Testis (tissue), 3 donors: ENCODE data around the gene NET1. TPM values are rescaled to one million over a fixed set of nuclear protein-coding genes. Genes with fewer than 3 reads are reported as not detected.

Experiments used
- DNase-seq: peaks from one replicate; pipeline ENCODE4 v3.0.0-alpha.2; 2019
- H3K27ac ChIP-seq, 2 donors: fragments of 200-600 bp; sonication (generic); one replicate each; pipeline ENCODE4 v1.5.1; 2019
- H3K27me3 ChIP-seq: fragments of 200-600 bp; sonication (generic); one replicate; pipeline ENCODE4 v1.5.1; 2019
- H3K36me3 ChIP-seq: fragments of 200-600 bp; sonication (generic); one replicate; pipeline ENCODE4 v1.5.1; 2017; ENCODE audit warnings: low read depth; ENCODE audit errors: missing control alignments
- H3K4me1 ChIP-seq: fragments of 200-600 bp; sonication (generic); one replicate; pipeline ENCODE4 v1.5.1; 2019
- H3K4me3 ChIP-seq, 2 donors: fragments of 200-600 bp; sonication (generic); one replicate each; pipeline ENCODE4 v1.5.1; 2017 to 2019
- H3K9me3 ChIP-seq: fragments of 200-600 bp; sonication (generic); one replicate; pipeline ENCODE4 v1.5.1; 2017
- CTCF ChIP-seq, 3 experiments: fragments of 450-650 bp in 2 of 3; fragments of 200-600 bp in 1 of 3; sonication (generic) in 1 of 3; IDR thresholded peaks; one replicate each; pipeline ENCODE4 v1.5.1; 2016 to 2019; ENCODE audit warnings: antibody characterized with exemption in 3 of 3, mild to moderate bottlenecking in 2 of 3, moderate library complexity in 1 of 3
- POLR2A ChIP-seq: fragments of 450-650 bp; IDR thresholded peaks from one replicate; pipeline ENCODE4 v1.6.1; 2017; ENCODE audit warnings: antibody characterized with exemption, mild to moderate bottlenecking, moderate library complexity
- WGBS, 2 donors: methylation state at CpG; one replicate each; pipeline ENCODE4 v1.1.5; 2018; 5-methylcytosine and 5-hydroxymethylcytosine counted together
- intact Hi-C: fragments of 100-400 bp; cut with DNase I; formaldehyde crosslinking; loops from one replicate; pipeline ENCODE4 v1.15.1; 2023; ENCODE audit warnings: low total_unique reads
- polyA plus RNA-seq: library from polyadenylated mRNA; stranded (reverse); fragments of 350-450 nt; fragmentation: Illumina TruSeq; extraction: RNeasy Lipid Tissue Mini Kit (QIAGEN cat#74804); gene quantifications from one replicate; pipeline ENCODE4 v1.2.3, GENCODE V29; 2014; ENCODE audit warnings: low read depth, low replicate concordance; ENCODE audit not compliant: insufficient read depth
- total RNA-seq, 2 donors: library from RNA; depleted of rRNA; stranded (reverse); fragments of >200 nt; gene quantifications; one replicate each; pipeline ENCODE4 v1.2.3, GENCODE V29; 2016

Gene NET1
- total and polyA plus RNA-seq, 3 donors from 2014 or later: 29.7 to 40.7 (median 39.9) TPM

DNA sequence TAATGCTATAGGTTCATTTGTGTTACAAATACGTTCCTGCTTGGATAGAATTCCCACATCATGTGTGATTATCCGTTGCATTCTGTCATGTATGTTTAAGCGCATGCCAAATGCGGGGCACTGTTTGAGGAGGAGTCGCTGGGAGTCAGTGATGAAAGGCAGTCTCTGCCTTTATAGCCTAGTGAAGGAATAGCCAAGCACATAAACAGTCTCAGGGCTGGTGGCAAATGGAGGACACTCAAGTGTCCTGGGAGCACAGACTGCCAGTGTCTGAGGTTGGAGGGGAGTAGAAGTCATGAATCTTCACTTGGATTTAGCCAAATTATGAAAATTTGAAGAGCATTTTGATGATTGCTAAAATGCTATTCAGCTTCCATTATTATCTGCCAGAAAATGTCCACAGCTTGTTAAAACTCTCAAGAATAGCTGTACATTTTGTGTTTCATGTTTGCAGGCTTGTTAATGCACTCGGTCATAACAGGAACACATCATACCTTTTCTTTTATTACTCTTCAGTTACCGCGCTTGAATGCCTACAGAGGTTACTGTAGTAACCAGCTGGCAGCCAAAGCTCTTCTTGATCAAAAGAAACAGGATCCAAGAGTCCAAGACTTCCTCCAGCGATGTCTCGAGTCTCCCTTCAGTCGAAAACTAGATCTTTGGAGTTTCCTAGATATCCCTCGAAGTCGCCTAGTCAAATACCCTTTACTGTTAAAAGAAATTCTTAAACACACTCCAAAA lies 41.6 kb downstream of the NET1 start:
- 88 to 94% methylated on average over 13 of the region's 13 CpGs for WGBS, 2 donors
- DNase-seq: no peak
- no peaks in the 10 kb centered on the region for H3K36me3 ChIP-seq
- H3K4me3 ChIP-seq: no peak overlapping the region
- no peaks in the 10 kb centered on the region for H3K9me3 ChIP-seq
- intact Hi-C loops: no loop called here
- no peak overlapping the region for H3K27ac ChIP-seq
- no peak for TF ChIP-seq POLR2A
- TF ChIP-seq CTCF (IDR thresholded peaks at IDR 0.05): no peak
- H3K4me1 ChIP-seq: peaks cover 5% of the 10 kb centered on the region
- H3K27me3 ChIP-seq: no peaks in the 10 kb centered on the region

GRCh38 chr10:5456563-5456962 lies 44.2 kb downstream of the NET1 start:
- Histone ChIP-seq H3K9me3 (no peaks in the 10 kb centered on the region), H3K27me3 (no peaks in the 10 kb centered on the region), H3K4me1 (no peaks in the 10 kb centered on the region), H3K36me3 (no peaks in the 10 kb centered on the region), H3K27ac (no peak overlapping the region), H3K4me3 (no peak overlapping the region)
- TF ChIP-seq CTCF (IDR thresholded peaks at IDR 0.05): no peak
- no peak for TF ChIP-seq POLR2A
- DNase-seq: no peak
- 92 to 95% methylated on average over 12 of the region's 12 CpGs for WGBS, 2 donors
- intact Hi-C loops: no loop called here

DNA sequence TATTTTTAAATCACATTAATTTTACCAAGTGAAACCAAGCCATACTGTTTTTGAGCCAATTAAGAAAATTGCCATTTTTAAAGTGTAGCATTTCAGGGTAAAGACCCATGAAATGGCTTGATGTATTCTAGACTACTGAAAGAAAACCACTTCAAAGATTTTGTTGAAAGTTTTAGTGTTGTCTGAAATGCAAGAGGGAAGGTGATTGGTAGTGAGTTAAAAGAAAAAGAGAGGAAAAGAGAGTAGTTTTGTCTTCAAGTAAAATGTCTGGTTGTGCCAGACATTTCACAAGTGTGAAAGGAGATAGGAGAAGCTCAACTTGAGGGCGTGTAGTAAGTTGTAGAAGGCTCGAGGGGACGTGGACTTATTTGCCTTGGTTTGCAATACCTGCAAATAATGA lies 45.4 kb downstream of the NET1 start:
- no peaks in the 10 kb centered on the region for H3K36me3 ChIP-seq
- H3K27ac ChIP-seq: no peak overlapping the region

DNA sequence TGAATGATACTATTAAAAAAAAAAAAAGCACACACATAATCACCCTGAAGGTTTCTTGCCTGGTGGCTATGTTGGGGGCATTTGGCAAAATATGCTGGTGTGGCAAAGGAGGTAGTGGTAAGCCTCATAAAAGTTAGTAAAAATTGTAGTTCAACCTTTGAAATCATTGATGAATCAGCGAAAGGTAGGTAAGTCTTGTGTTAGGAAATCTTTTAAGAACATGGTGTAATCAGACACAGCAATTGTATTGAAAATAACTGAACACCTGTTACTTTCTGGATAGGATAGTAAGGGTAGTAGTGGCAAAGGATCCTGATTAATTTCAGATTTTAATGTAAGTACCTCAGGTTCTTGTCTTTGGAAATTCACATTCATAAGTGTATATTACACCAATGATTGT lies 46.1 kb downstream of the NET1 start:
- intact Hi-C loops: no loop called here
- Histone ChIP-seq H3K4me1 (no peaks in the 10 kb centered on the region), H3K36me3 (no peaks in the 10 kb centered on the region), H3K4me3 (no peak overlapping the region), H3K27me3 (no peaks in the 10 kb centered on the region), H3K9me3 (no peaks in the 10 kb centered on the region), H3K27ac (no peak overlapping the region)
- TF ChIP-seq POLR2A: no peak
- no peak for TF ChIP-seq CTCF (IDR thresholded peaks at IDR 0.05)
- WGBS, 2 donors: 98 to 100% methylated on average over 1 of the region's 1 CpG
- no peak for DNase-seq

More for the DNA sequence above, 45.4 kb downstream of the NET1 start:
- Histone ChIP-seq H3K4me1 (no peaks in the 10 kb centered on the region), H3K9me3 (no peaks in the 10 kb centered on the region), H3K27me3 (no peaks in the 10 kb centered on the region), H3K4me3 (no peak overlapping the region)
- no peak for DNase-seq
- TF ChIP-seq POLR2A (no peak), CTCF (IDR thresholded peaks at IDR 0.05) (no peak)
- WGBS, 2 donors: 86 to 88% methylated on average over 3 of the region's 3 CpGs
- intact Hi-C loops: no loop called here
